ENCODE measurements around the gene CMTM1.

GRCh38 chr16:66563574-66564334 lies 2.5 kb upstream of the CMTM1 start:
- no peak for TF ChIP-seq CTCF (optimal IDR thresholded peaks at IDR 0.05 in 1 of 3, IDR thresholded peaks at IDR 0.05 in 1 of 3, conservative IDR thresholded peaks at IDR 0.05 in 1 of 3; ENCODE audit: extremely low read depth in 1 of 3, insufficient read depth in 2 of 3, low read length in 3 of 3)
- TF ChIP-seq EZH2 (IDR thresholded peaks at IDR 0.05; ENCODE audit: low read length), result no peak
